ENCODE data around the gene MVB12B.

The MVB12B gene

GRCh38 chr9:126365780-126366179 is 39.2 kb downstream of the MVB12B start:
- no peak for DNase-seq

DNA sequence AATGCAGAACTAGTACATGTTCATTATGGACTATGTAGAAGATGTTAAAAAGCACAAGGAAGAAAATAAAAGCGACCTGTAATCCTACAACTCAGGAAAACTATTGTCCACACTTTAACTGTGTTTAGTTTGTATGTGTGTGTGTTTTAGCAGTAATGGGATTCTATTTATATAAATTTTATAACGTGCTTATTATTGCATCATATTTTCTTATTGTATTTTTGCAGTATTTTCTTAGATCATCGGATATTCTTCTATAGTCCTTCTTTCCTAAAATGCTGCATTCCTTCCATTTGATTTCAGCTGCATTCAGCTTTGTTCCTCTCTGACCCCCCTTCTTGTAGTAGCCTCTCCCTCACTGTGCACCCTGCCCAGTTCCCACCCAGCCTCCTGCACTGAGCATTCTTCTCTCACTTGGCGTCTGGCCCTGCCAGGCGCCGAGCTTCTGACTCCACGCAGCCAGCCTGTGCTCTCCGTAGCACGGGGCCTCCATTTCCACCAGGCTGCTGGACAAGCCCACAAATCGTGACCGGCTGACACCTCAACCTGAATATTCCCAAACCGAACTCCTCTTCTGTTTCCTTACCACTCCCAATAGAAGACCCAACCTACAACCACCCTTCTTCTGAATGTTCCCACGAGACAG is 39.9 kb downstream of the MVB12B start:
- DNase-seq: no peak

DNA sequence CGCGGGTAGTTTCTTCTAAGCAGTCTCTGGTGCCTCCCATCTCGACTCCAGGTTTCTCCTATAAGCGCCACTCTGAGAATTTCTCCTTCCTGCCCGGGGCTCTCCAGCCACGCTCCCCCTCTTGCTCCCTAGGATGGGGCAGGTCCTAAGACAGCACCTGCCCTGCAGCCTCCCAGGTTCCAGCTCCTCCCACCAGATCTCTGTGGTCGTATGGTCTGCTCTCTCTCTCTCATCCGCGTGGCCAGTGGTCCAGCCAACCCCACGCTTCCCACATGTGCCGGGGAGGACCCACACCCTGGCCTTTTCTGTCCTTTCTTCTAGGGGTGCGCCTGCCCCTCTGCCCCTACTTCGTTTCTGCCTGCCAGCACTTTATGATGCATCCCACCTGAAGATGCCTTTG is 40.5 kb downstream of the MVB12B start:
- DNase-seq: no peak

- no peak for DNase-seq
Observed at GRCh38 chr9:126367616-126368015, 41.0 kb downstream of the MVB12B start.

DNA sequence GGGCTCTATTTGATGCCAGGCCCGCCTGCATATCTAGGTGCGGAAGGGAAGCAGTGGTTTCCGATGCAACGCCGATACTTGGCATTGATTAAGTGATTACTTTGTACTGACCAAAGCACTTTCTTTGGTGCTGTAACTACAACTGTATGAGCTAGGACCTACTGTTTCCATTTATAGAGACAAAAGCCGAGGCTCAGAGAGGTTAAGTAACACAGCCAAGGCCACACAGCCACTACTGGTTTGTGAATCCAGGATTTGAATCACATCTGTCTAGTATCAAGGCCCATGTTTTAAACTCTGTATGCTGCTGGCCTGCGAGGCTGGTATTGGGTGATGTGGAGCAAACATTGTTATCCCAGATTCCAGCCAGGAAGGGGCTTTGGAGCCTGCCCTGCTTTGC is 41.4 kb downstream of the MVB12B start:
- DNase-seq: no peak

DNA sequence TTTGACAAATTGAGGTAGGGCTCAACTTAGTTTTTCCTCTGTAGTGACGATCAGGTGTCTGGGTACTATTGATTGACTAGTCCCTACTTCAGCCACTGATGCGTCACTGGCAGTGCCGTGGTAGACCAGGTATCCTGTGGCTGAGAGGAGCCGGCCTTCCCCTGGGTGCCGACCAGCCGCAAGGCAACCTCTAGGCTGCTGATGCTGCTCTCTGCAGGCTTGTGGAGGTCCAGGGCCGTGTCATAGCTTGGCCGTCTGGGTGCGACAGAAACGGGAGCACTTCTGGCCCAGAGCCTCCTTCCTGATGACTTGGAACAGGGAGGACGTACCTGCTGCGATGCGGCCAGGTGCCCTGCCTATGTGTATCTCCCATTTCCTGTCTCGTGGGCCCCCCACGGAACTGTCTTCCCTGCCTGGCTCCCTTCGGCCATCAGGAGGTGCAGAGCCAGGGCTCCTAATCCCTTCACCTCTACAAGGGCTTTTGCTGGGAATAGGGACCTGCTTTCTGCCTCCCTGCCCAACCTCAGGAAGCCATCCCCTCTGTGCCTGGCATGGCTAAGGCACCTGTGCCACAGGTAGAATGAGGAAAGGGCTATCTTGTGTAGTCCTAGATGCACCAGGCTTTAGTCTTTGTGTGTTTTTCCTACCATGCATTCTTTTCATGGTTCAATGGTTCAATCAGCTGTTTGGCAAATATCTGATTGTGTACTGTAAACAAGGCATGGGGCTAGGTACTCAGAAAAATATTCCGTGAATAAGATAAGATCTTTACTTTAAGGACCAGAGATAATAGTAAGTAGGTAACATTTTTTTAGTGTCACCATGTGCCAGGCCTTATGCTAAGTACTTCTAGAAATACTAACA is 44.6 kb downstream of the MVB12B start:
- DNase-seq: no peak

DNA sequence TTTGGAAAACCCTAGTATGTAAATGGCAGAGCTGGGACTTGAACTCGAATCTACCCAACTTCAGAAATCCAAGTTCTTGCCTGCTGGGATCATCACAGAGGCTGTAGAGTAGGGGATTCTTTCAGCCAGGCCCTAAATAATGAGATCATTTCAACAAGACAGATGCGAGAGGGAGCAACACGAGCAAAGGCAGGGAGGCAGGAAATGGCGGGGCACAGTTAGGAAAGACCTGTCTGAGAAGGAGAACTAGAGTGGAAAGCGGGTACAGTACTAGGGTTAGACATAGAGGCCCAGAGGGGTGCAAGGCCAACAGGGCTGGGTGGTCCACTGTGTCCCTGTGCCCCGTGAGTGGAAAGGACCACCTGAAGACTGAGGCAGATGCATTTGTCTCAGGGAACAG is 46.1 kb downstream of the MVB12B start:
- DNase-seq: no peak

GRCh38 chr9:126373241-126373640 is 46.6 kb downstream of the MVB12B start:
- DNase-seq: no peak

DNA sequence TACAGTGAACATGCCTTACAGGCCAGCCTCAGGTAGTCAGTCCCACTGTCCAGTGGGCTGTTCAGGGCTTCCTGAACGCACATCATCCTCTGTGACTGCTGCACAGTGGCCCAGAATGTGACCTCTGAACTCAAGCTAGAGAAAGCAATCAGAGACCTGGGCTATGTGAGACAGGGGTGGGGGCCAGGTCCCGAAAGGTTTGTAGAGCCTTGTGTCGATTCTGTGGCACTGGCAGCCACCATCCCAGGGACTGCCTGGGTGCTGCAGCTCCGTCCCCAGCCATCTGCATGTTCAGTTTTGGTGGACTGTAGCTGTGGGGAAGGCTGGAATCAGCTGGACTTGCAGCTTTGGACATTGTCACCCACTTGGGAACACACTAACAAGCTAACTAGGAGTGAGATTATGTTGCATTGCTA is 47.7 kb downstream of the MVB12B start:
- DNase-seq: no peak

- DNase-seq: no peak
Observed at GRCh38 chr9:126375386-126375785, 48.8 kb downstream of the MVB12B start.

DNA sequence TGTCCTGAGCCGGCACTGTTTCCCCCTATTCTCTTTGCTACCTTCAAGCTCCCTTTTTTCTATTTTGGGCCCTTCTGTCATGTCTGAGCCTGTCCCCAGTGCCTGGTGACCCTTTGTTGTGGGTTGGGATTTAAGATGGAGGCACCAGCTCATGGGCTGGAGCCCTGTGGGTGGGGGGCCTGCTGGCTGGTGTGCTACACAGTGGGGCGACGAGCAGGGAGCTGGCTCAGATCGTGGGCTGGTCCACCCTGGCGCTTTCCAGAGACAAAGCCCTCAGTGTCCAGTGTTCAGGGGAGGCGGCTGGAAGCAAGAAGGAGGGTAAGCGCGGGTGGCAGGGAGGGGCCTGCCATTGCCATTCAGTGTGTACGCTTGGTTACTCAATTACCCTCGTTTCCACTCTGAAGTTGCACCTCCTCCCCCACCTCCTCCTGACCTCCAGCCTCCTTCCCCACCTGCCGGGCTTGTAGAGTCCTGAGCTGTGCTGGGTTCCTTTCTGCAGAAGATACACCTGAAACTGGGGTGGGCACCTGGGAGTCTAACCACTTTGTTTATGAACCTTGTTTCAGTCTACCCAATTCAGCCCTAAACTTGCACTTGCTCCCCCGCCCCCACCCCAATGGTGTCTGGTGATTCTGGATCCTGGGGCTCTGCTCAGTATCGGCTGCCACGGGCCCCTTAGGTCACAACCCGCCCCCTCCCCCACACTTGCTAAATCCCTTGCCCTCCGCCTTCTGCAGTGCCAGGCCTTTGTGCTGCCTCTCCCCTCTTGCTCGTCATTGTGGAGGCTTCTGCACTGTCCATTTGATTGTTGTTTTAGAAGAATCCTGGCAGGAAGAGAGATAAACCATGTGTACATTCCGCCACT is 49.9 kb downstream of the MVB12B start:
- DNase-seq: no peak

DNA sequence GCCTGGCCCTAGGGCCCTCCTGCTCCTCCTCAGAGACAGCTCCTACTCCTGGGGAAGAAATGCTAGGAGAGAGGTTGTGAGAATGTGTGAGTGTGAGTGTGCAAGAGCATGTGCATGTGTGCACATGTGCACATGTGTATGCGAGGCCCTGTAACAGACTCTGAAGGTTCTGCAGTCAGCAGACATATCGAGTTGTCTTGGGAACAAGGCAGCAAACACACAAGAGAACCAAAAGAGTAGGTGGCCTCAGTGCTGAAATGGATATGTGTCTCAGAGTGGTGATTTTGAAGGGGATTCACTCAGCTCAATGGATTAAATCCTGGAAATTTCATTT is 50.5 kb downstream of the MVB12B start:
- DNase-seq: no peak

DNA sequence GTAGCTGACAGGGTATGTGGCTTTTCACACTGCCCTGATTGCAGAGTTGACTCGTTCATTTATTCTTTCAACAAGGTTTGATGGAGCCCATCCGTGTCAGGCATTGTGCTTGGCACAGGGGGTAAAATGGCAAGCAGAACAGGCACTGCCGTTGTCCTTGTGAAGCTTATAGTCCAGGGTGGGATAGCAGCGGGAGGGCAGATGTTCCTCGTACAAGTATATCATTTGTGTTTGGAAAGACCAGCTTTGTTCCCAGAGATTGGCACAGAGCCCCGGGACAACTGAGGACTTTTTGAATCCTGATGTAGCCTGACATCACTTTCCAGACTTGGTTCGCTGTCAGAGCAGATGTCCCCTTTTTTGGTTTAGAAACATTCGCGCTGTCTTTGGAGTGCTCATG is 50.9 kb downstream of the MVB12B start:
- no peak for DNase-seq

DNA sequence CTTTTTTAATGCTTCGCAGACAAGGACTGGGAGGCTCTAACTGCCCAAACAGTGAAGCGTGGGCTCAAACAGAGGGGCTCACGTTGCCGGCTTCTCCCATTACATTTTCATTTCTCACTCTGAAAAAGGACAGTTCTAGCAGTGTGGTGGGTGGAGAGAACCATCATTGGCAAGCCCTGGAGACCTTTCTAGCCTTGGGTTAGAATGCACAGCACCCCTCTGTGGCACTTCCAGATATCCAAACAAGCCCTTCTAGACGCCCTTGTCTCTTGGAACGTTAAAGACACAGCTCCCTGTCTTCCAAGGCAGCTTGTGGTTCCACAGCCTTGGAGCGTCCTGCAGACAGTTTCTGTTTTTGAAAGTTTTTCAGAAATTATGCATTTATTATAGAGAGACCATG is 52.1 kb downstream of the MVB12B start:
- no peak for DNase-seq

GRCh38 chr9:126379661-126380360 is 53.2 kb downstream of the MVB12B start:
- DNase-seq: no peak

GRCh38 chr9:126380447-126380846 is 53.8 kb downstream of the MVB12B start:
- DNase-seq: no peak

GRCh38 chr9:126381195-126381594 is 54.6 kb downstream of the MVB12B start:
- no peak for DNase-seq

GRCh38 chr9:126383406-126384046 is 56.9 kb downstream of the MVB12B start:
- no peak for DNase-seq

DNA sequence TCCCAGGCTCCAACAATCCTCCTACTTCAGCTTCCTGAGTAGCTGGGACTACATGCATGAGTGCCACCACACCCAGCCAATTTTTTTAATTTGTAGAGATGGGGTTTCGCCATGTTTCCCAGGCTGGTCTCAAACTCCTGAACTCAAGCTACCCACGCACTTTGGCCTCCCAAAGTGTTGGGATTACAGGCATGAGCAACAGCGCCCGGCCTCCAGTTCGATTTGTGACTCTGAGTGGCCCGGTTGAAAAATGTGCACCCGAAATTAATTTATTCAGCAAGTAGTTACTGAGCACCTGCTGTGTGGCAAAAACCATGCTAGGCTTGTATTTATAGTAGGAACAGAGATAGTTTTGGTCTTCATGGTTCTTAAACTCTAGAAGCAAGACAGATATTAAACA is 58.3 kb downstream of the MVB12B start:
- DNase-seq: no peak

DNA sequence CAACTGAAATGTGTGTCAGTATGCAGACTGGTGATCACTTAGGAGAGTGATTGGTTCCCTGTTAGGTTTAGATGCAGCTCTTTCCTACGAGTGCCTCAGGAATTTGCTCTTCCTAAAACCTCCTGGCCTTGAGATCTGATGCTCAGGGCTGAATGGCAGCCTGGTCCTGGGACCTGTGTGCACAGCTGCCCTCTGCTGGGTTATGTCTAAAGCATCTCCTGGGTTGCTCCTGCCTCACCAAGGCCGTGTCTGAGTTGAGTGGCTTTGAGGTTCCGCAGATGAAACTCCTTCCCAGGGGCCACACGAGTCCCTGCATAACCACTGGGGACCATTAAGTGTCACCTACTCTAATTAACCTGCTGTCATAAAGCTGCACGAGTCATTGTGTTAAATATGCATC is 59.5 kb downstream of the MVB12B start:
- DNase-seq: no peak

DNA sequence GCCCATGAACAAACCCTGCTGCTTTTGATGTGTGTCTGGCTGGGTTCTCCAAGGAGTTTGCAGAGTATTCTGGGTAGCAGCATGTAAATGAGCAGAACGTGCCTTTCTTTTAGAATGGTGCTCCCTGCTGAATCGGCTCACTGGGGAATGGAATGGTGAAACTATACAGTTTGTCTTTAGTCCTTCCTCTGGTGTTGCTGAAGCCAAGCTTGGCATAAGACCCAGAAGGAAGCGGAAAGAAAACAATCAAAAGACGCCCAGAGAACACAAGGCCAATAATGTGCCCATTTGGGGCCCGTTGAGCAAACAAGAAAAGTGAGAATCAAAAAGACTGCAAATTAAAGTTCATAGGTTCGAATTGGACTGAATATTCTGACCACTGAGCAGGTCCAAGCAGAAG is 60.1 kb downstream of the MVB12B start:
- DNase-seq: no peak

GRCh38 chr9:126388964-126389708 is 62.5 kb downstream of the MVB12B start:
- no peak for DNase-seq
